Transverse colon (tissue), 4 donors: ENCODE results near the gene UBE2K.

Experiments
- CTCF ChIP-seq, 5 experiments: fragments of 200-600 bp in 3 of 5; fragments of 450-650 bp in 2 of 5; sonication (generic) in 3 of 5; IDR thresholded peaks; 1 replicate in 2 of 5; 2 replicates in 3 of 5; pipeline ENCODE4 v1.5.1; 2016 to 2017; ENCODE audit warnings: antibody characterized with exemption in 5 of 5, inconsistent platforms in 3 of 5, mild to moderate bottlenecking in 2 of 5, moderate library complexity in 1 of 5
- EP300 ChIP-seq: sonication (generic); formaldehyde crosslinking; IDR thresholded peaks from one replicate; pipeline ENCODE4 v1.6.1; 2017; ENCODE audit warnings: antibody characterized with exemption, low read depth
- POLR2A ChIP-seq: fragments of 450-650 bp; IDR thresholded peaks from one replicate; pipeline ENCODE4 v1.6.1; 2016; ENCODE audit warnings: antibody characterized with exemption, mild to moderate bottlenecking, moderate library complexity
- POLR2AphosphoS5 ChIP-seq, 3 donors: sonication (generic); formaldehyde crosslinking; IDR thresholded peaks; one replicate each; pipeline ENCODE4 v1.6.1; 2016; ENCODE audit warnings: antibody characterized with exemption in 3 of 3

GRCh38 chr4:39721788-39722187 lies 23.9 kb downstream of the UBE2K start:
- TF ChIP-seq CTCF (IDR thresholded peaks at IDR 0.05) (no peak), POLR2A (no peak), EP300 (no peak), POLR2AphosphoS5 (IDR thresholded peaks at IDR 0.05) (no peak)
